GM23338 (cell line): ENCODE results near the gene HOXA2. TPM values are rescaled to one million over a fixed set of nuclear protein-coding genes. Genes with fewer than 3 reads are reported as not detected.

Experiments
- ATAC-seq: fragments of 200-7000 bp; cut with Tn5 transposase; 3 replicates; pipeline ENCODE4 v1.9.1; 2020
- DNase-seq: peaks from one replicate; pipeline ENCODE4 v3.0.0-alpha.2; 2015; ENCODE audit warnings: low spot score
- H2AFZ ChIP-seq: fragments of 200-600 bp; sonication (generic); 2 replicates; pipeline ENCODE4 v1.8.0; 2016; ENCODE audit warnings: antibody characterized with exemption, mild to moderate bottlenecking, moderate library complexity
- H3F3A ChIP-seq: fragments of 200-600 bp; sonication (generic); replicated peaks from 2 replicates; pipeline ENCODE4 v1.8.0; 2017; ENCODE audit warnings: antibody characterized with exemption, mixed run types, low read depth
- H3K27ac ChIP-seq: fragments of 200-600 bp; sonication (generic); 2 replicates; pipeline ENCODE4 v1.6.1; 2016; ENCODE audit warnings: low read depth
- H3K27me3 ChIP-seq: fragments of 200-600 bp; sonication (generic); 2 replicates; pipeline ENCODE4 v1.8.0; 2016; ENCODE audit warnings: mild to moderate bottlenecking, mixed run types, moderate library complexity; ENCODE audit not compliant: insufficient read depth
- H3K36me3 ChIP-seq: fragments of 200-600 bp; sonication (generic); 2 replicates; pipeline ENCODE4 v1.8.0; 2016; ENCODE audit warnings: mild to moderate bottlenecking; ENCODE audit not compliant: insufficient read depth
- H3K4me1 ChIP-seq: fragments of 200-600 bp; sonication (generic); 2 replicates; pipeline ENCODE4 v1.8.0; 2016; ENCODE audit warnings: mild to moderate bottlenecking, moderate library complexity; ENCODE audit not compliant: insufficient read depth
- H3K4me2 ChIP-seq: fragments of 200-600 bp; sonication (generic); 2 replicates; pipeline ENCODE4 v1.7.1; 2017; ENCODE audit warnings: mixed run types
- H3K4me3 ChIP-seq: fragments of 200-600 bp; sonication (generic); 2 replicates; pipeline ENCODE4 v1.6.1; 2016; ENCODE audit warnings: mixed run types
- H3K79me2 ChIP-seq: fragments of 200-600 bp; sonication (generic); replicated peaks from 2 replicates; pipeline ENCODE4 v1.8.0; 2017; ENCODE audit warnings: mild to moderate bottlenecking; ENCODE audit not compliant: insufficient read depth
- H3K9me2 ChIP-seq: fragments of 200-600 bp; sonication (generic); 2 replicates; pipeline ENCODE4 v1.8.0; 2017; ENCODE audit not compliant: insufficient read depth
- H4K20me1 ChIP-seq: fragments of 200-600 bp; sonication (generic); replicated peaks from 2 replicates; pipeline ENCODE4 v1.8.0; 2017; ENCODE audit warnings: mild to moderate bottlenecking; ENCODE audit not compliant: insufficient read depth
- H3K27ac Mint-ChIP-seq: 2 replicates; pipeline ENCODE4 v1.8.0; 2020; ENCODE audit warnings: inconsistent platforms, mild to moderate bottlenecking, moderate library complexity, mixed read lengths
- H3K27me3 Mint-ChIP-seq: 3 replicates; pipeline ENCODE4 v1.8.0; 2022; ENCODE audit warnings: low read depth, mild to moderate bottlenecking, moderate library complexity, mixed read lengths, inconsistent platforms; ENCODE audit not compliant: insufficient read depth, poor library complexity
- H3K36me3 Mint-ChIP-seq: 3 replicates; pipeline ENCODE4 v1.8.0; 2021; ENCODE audit warnings: low read depth, mild to moderate bottlenecking, inconsistent platforms, moderate library complexity, mixed read lengths
- H3K4me1 Mint-ChIP-seq: 3 replicates; pipeline ENCODE4 v1.8.0; 2020; ENCODE audit warnings: mild to moderate bottlenecking, inconsistent platforms, mixed read lengths
- H3K4me3 Mint-ChIP-seq: 3 replicates; pipeline ENCODE4 v1.8.0; 2021; ENCODE audit warnings: moderate library complexity, mild to moderate bottlenecking, inconsistent platforms, mixed read lengths
- H3K9me3 Mint-ChIP-seq: 3 replicates; pipeline ENCODE4 v1.8.0; 2020; ENCODE audit warnings: moderate library complexity, mild to moderate bottlenecking, inconsistent platforms, mixed read lengths
- CREB1 ChIP-seq: fragments of 250-450 bp; sonication (Bioruptor Pico); IDR thresholded peaks from 2 replicates; pipeline ENCODE4 v1.5.0; 2020; ENCODE audit warnings: low read depth, mild to moderate bottlenecking, moderate library complexity
- ETS1 ChIP-seq: IDR thresholded peaks from 2 replicates; pipeline ENCODE4 v1.6.1; 2016; ENCODE audit warnings: antibody characterized with exemption
- JUNB ChIP-seq: IDR thresholded peaks from one replicate; pipeline ENCODE4 v1.6.1; 2016; ENCODE audit warnings: antibody characterized with exemption; ENCODE audit not compliant: unreplicated experiment
- POLR2AphosphoS5 ChIP-seq: IDR thresholded peaks from 2 replicates; pipeline ENCODE4 v1.6.1; 2016; ENCODE audit warnings: antibody characterized with exemption, low read depth
- STAT1 ChIP-seq: IDR thresholded peaks from one replicate; pipeline ENCODE4 v1.6.1; 2016; ENCODE audit warnings: antibody characterized with exemption; ENCODE audit not compliant: unreplicated experiment
- ZNF462 ChIP-seq: fragments of 250-450 bp; sonication (Bioruptor Pico); IDR thresholded peaks from 2 replicates; pipeline ENCODE4 v1.5.0; 2020; ENCODE audit warnings: mild to moderate bottlenecking, moderate library complexity
- polyA plus RNA-seq: library from polyadenylated mRNA; unstranded; fragments of >200 nt; fragmentation: Nextera tagmentation; extraction: Ambion mirVana; gene quantifications from 2 replicates; pipeline ENCODE4 v1.2.1, GENCODE V29; 2016
- total RNA-seq: library from RNA; depleted of rRNA; stranded (reverse); fragments of >200 nt; shearing (Covaris generic); gene quantifications from 2 replicates; pipeline ENCODE4 v1.2.3, GENCODE V29; 2014

The HOXA2 gene
- total and polyA plus RNA-seq, 2 experiments from 2014 or later, result not detected

GRCh38 chr7:27064159-27064558 is 38.3 kb downstream of the HOXA2 start (continued):
- TF ChIP-seq ZNF462 (CRISPR knock-in tag), result no peak
- no peak for TF ChIP-seq JUNB
- TF ChIP-seq ETS1, result no peak
- no peak for TF ChIP-seq STAT1
- TF ChIP-seq POLR2AphosphoS5, result no peak

GRCh38 chr7:27062946-27063345 is 39.5 kb downstream of the HOXA2 start:
- no peaks in the 10 kb centered on the region for H3K4me1 Mint-ChIP-seq
- DNase-seq (no peak), ATAC-seq (no peak)
- H3K27me3 Mint-ChIP-seq, result peaks cover 3% of the 10 kb centered on the region
- H3K36me3 ChIP-seq, result no peaks in the 10 kb centered on the region
- H4K20me1 ChIP-seq, result no peaks in the 10 kb centered on the region
- no peak overlapping the region for H3K4me3 ChIP-seq
- no peaks in the 10 kb centered on the region for H3K36me3 Mint-ChIP-seq
- H3K4me1 ChIP-seq, result no peaks in the 10 kb centered on the region
- no peak overlapping the region for H3K27ac ChIP-seq
- no peaks in the 10 kb centered on the region for H3F3A ChIP-seq
- H3K27ac Mint-ChIP-seq, result no peak overlapping the region
- H2AFZ ChIP-seq, result no peak overlapping the region
- no peak overlapping the region for H3K4me3 Mint-ChIP-seq
- H3K4me2 ChIP-seq, result no peak overlapping the region
- no peaks in the 10 kb centered on the region for H3K9me3 Mint-ChIP-seq
- no peaks in the 10 kb centered on the region for H3K27me3 ChIP-seq
- no peaks in the 10 kb centered on the region for H3K79me2 ChIP-seq
- H3K9me2 ChIP-seq, result no peaks in the 10 kb centered on the region
- TF ChIP-seq CREB1, result no peak
- TF ChIP-seq ETS1, result no peak
- TF ChIP-seq ZNF462 (CRISPR knock-in tag), result no peak
